Gastroesophageal sphincter (tissue), 3 donors: ENCODE data around the gene FAM13A.

Experiments
- EP300 ChIP-seq: sonication (generic); formaldehyde crosslinking; IDR thresholded peaks from one replicate; pipeline ENCODE4 v1.6.1; 2017; ENCODE audit warnings: antibody characterized with exemption, mild to moderate bottlenecking
- POLR2A ChIP-seq, 2 donors: fragments of 450-650 bp; IDR thresholded peaks; one replicate each; pipeline ENCODE4 v1.6.1; 2017; ENCODE audit warnings: antibody characterized with exemption in 2 of 2, mild to moderate bottlenecking in 2 of 2, moderate library complexity in 1 of 2
- TF ChIP-seq, protein P1 (sequence below), 4 experiments: fragments of 200-600 bp in 2 of 4; fragments of 450-650 bp in 2 of 4; sonication (generic) in 1 of 4; IDR thresholded peaks; one replicate each; pipeline ENCODE4 v1.5.1; 2017 to 2019; ENCODE audit warnings: antibody characterized with exemption in 4 of 4, mild to moderate bottlenecking in 2 of 4, moderate library complexity in 2 of 4

- TF ChIP-seq POLR2A (IDR thresholded peaks at IDR 0.05) (no peak), EP300 (no peak)
- TF ChIP-seq, protein P1, sequence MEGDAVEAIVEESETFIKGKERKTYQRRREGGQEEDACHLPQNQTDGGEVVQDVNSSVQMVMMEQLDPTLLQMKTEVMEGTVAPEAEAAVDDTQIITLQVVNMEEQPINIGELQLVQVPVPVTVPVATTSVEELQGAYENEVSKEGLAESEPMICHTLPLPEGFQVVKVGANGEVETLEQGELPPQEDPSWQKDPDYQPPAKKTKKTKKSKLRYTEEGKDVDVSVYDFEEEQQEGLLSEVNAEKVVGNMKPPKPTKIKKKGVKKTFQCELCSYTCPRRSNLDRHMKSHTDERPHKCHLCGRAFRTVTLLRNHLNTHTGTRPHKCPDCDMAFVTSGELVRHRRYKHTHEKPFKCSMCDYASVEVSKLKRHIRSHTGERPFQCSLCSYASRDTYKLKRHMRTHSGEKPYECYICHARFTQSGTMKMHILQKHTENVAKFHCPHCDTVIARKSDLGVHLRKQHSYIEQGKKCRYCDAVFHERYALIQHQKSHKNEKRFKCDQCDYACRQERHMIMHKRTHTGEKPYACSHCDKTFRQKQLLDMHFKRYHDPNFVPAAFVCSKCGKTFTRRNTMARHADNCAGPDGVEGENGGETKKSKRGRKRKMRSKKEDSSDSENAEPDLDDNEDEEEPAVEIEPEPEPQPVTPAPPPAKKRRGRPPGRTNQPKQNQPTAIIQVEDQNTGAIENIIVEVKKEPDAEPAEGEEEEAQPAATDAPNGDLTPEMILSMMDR (IDR thresholded peaks at IDR 0.05) = no peak
These were observed 42.0 kb upstream of the FAM13A start for GRCh38 chr4:89099034-89099433.
